Vagina (tissue), 2 donors: ENCODE data around the gene DAPK2. TPM values are rescaled to one million over a fixed set of nuclear protein-coding genes. Genes with fewer than 3 reads are reported as not detected.

ENCODE experiments used
- DNase-seq, 2 donors: peaks; one replicate each; pipeline ENCODE4 v3.0.0-alpha.2; 2017; ENCODE audit errors: extremely low spot score in 2 of 2
- H3K27ac ChIP-seq: fragments of 200-600 bp; sonication (generic); one replicate; pipeline ENCODE4 v1.5.1; 2019
- H3K27me3 ChIP-seq: fragments of 200-600 bp; sonication (generic); one replicate; pipeline ENCODE4 v1.5.1; 2019
- H3K36me3 ChIP-seq, 2 donors: fragments of 200-600 bp; sonication (generic); one replicate each; pipeline ENCODE4 v1.5.1; 2017 to 2019
- H3K4me1 ChIP-seq: fragments of 200-600 bp; sonication (generic); one replicate; pipeline ENCODE4 v1.5.1; 2019
- H3K4me3 ChIP-seq, 2 donors: fragments of 200-600 bp; sonication (generic); 1 replicate in 1 of 2; 2 replicates in 1 of 2; pipeline ENCODE4 v1.5.1; 2016 to 2019
- H3K9me3 ChIP-seq: fragments of 200-600 bp; sonication (generic); one replicate; pipeline ENCODE4 v1.5.1; 2019
- CTCF ChIP-seq, 3 experiments: fragments of 450-650 bp in 2 of 3; fragments of 200-600 bp in 1 of 3; sonication (generic) in 1 of 3; IDR thresholded peaks; one replicate each; pipeline ENCODE4 v1.5.1; 2017 to 2019; ENCODE audit warnings: antibody characterized with exemption in 3 of 3, mild to moderate bottlenecking in 2 of 3, moderate library complexity in 2 of 3
- POLR2A ChIP-seq, 2 donors: fragments of 450-650 bp; IDR thresholded peaks; one replicate each; pipeline ENCODE4 v1.6.1; 2017; ENCODE audit warnings: antibody characterized with exemption in 2 of 2, mild to moderate bottlenecking in 2 of 2, moderate library complexity in 2 of 2
- POLR2AphosphoS5 ChIP-seq, 2 donors: sonication (generic); formaldehyde crosslinking; IDR thresholded peaks; one replicate each; pipeline ENCODE4 v1.9.0; 2017; ENCODE audit warnings: antibody characterized with exemption in 2 of 2, mild to moderate bottlenecking in 2 of 2, low read depth in 1 of 2; ENCODE audit not compliant: insufficient read depth in 1 of 2
- intact Hi-C: fragments of 100-400 bp; cut with DNase I; formaldehyde crosslinking; loops from one replicate; pipeline ENCODE4 v1.15.1; 2023
- total RNA-seq: library from RNA; depleted of rRNA; stranded (reverse); fragments of >200 nt; gene quantifications from one replicate; pipeline ENCODE4 v1.2.3, GENCODE V29; 2016

The DAPK2 gene
- total RNA-seq, 1 donor from 2014 or later: 50.3 TPM

DNA sequence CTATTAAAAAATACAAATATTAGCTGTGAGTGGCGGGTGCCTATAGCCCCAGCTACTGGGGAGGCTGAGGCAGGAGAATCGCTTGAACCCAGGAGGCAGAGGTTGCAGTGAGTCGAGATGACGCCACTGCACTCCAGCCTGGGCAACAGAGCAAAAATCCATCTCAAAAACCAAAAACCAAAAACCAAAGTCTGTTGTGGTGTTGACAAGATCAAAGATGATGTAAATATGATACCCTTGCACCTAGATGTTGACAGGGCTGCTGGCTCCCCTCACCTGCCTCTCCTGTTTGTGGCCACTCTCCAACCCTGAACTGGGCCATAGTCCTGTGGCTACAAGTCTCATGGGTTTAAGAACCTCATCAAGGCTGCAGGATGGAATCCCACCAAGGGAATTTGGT is 16.2 kb downstream of the DAPK2 start:
- no peak for DNase-seq
- H3K4me3 ChIP-seq: no peak overlapping the region
- no peaks in the 10 kb centered on the region for H3K9me3 ChIP-seq
- H3K27me3 ChIP-seq: no peaks in the 10 kb centered on the region
- no peak overlapping the region for H3K27ac ChIP-seq
- intact Hi-C loops: no loop called here
- peaks cover 13% of the 10 kb centered on the region for H3K4me1 ChIP-seq
- no peaks in the 10 kb centered on the region for H3K36me3 ChIP-seq
- no peak for TF ChIP-seq CTCF (IDR thresholded peaks at IDR 0.05)
- TF ChIP-seq POLR2AphosphoS5 (IDR thresholded peaks at IDR 0.05; ENCODE audit: insufficient read depth in 1 of 2, low read depth in 1 of 2): no peak
- no peak for TF ChIP-seq POLR2A (IDR thresholded peaks at IDR 0.05)

DNA sequence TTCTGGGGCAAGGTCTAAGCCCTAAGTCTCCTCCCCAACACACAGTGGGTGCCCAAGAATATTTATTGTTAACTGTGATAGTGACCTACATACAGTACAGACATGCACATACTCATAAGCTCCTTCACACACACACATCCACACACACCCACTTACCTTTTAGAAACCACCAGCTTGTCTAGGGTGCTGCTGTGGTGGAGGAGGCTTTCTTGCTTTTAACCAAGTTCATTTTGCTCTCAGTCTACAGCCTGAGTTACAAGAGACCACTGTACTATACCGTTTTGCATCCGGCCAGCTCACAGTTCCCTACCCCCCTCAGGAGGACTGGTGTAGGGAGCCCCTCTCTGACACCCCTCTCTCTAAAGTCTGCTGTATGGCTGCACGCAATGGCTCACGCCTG is 16.7 kb downstream of the DAPK2 start:
- intact Hi-C loops: loop anchor here (5.0 kb wide), 1 partner anchor 1773 kb away; no protein-coding TSS in a partner anchor
- no peak for DNase-seq
- Histone ChIP-seq H3K36me3 (no peaks in the 10 kb centered on the region), H3K27me3 (no peaks in the 10 kb centered on the region), H3K27ac (no peak overlapping the region), H3K9me3 (no peaks in the 10 kb centered on the region), H3K4me1 (peaks cover 13% of the 10 kb centered on the region), H3K4me3 (no peak overlapping the region)
- TF ChIP-seq CTCF (IDR thresholded peaks at IDR 0.05) (no peak), POLR2A (IDR thresholded peaks at IDR 0.05) (no peak), POLR2AphosphoS5 (IDR thresholded peaks at IDR 0.05; ENCODE audit: insufficient read depth in 1 of 2, low read depth in 1 of 2) (no peak)

DNA sequence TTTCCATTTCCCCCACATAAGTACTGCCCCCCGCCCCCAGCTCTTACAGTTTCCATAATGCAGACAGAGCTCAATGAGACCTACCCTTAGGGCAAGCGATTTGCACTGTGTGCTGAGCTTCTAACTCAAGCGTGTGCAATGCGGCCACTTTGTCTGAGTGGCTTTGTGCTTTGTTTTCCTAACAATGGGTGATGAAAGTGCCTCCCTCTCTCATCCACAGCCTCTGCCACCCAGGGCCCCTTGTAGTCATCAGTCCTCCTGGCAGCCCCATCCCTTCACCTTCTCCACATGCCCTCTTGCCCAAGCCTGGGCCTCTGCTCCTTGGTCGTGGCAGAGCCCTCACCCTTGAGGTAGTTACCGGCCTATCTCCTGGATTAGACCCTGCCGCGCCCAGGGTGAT is 17.2 kb downstream of the DAPK2 start:
- no peaks in the 10 kb centered on the region for H3K27me3 ChIP-seq
- H3K36me3 ChIP-seq: no peaks in the 10 kb centered on the region
- H3K4me3 ChIP-seq: no peak overlapping the region
- H3K9me3 ChIP-seq: no peaks in the 10 kb centered on the region
- no peak overlapping the region for H3K27ac ChIP-seq
- DNase-seq: no peak
- TF ChIP-seq POLR2A (IDR thresholded peaks at IDR 0.05) (no peak), CTCF (IDR thresholded peaks at IDR 0.05) (no peak), POLR2AphosphoS5 (IDR thresholded peaks at IDR 0.05; ENCODE audit: insufficient read depth in 1 of 2, low read depth in 1 of 2) (no peak)
- H3K4me1 ChIP-seq: peaks cover 13% of the 10 kb centered on the region
- intact Hi-C loops: loop anchor here (5.0 kb wide), 1 partner anchor 1773 kb away; no protein-coding TSS in a partner anchor

DNA sequence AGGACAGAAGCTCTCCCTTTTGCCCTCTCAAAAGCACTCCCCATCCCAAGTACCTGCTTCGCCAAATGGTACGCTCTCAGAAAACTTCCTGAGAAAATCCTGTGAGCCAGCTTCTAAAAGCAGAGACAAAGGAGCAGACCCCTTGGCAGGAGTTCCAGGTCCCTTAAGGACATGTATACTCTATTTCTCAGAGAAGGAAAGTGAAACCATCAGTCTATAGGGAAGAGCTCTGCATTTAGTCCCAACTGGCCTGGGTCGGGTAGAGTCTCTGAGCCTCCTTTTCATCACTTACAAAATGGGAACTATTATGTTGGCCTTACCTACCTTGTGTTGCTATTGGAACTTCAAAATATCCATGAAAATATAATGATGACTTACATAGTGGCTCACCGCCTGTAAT is 19.7 kb downstream of the DAPK2 start:
- Histone ChIP-seq H3K27me3 (no peaks in the 10 kb centered on the region), H3K27ac (no peak overlapping the region), H3K4me1 (peaks cover 13% of the 10 kb centered on the region), H3K36me3 (no peaks in the 10 kb centered on the region), H3K9me3 (no peaks in the 10 kb centered on the region), H3K4me3 (no peak overlapping the region)
- no peak for DNase-seq
- intact Hi-C loops: loop anchor here (5.0 kb wide), 1 partner anchor 1776 kb away; no protein-coding TSS in a partner anchor
- no peak for TF ChIP-seq POLR2AphosphoS5 (IDR thresholded peaks at IDR 0.05; ENCODE audit: insufficient read depth in 1 of 2, low read depth in 1 of 2)
- TF ChIP-seq CTCF (IDR thresholded peaks at IDR 0.05): no peak
- no peak for TF ChIP-seq POLR2A (IDR thresholded peaks at IDR 0.05)

DNA sequence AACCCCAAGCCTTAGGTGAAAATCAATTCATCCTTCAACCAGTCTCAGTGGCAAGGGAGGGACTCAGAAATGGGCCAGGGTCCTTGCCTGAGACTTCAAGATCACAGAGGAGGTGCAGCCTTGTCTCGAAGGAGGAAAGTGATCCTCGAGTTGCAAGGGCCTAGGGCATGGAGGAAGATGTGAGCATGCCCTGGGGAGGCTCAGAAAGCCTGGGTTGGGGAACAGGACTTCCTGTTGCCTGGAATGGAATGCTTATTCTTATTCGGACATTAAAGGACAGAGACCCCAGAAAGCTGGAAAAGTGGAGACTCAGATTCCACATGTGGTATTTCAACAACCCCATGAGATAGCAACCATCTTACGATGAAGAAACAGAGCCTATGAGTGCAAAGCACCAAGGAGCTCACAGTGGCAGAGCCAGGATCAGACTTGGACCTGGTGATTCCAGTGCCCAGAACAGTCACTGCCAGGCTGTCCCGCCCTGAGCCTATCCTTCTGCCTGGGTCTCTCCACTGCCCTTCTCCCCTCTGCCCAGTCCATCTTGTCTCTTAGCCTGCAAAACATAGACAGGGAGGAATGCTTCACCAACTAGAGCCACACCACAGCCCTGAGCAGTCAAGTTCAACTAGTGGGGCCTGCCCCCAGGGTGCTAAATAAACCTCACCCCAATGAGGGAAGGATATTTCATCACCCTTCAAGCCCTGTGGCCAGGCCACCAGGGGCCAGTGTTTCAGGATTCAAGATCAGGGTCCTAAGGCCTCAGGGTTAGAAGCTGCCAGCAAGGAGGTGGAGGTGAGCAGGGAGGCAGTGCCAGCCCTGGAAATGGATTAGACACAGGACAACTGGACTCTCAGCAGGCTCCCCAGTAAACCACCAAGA is 21.9 kb downstream of the DAPK2 start:
- Histone ChIP-seq H3K27me3 (no peaks in the 10 kb centered on the region), H3K4me1 (peaks cover 13% of the 10 kb centered on the region), H3K36me3 (peaks cover 0 to 6% of the 10 kb centered on the region in 2 donors), H3K4me3 (no peak overlapping the region), H3K27ac (no peak overlapping the region), H3K9me3 (no peaks in the 10 kb centered on the region)
- intact Hi-C loops: loop anchor here (5.0 kb wide), 1 partner anchor 1778 kb away; no protein-coding TSS in a partner anchor
- TF ChIP-seq POLR2AphosphoS5 (IDR thresholded peaks at IDR 0.05; ENCODE audit: insufficient read depth in 1 of 2, low read depth in 1 of 2) (no peak), CTCF (IDR thresholded peaks at IDR 0.05) (no peak), POLR2A (IDR thresholded peaks at IDR 0.05) (no peak)
- no peak for DNase-seq
